CD4-positive, alpha-beta T cell (primary cell): ENCODE data around the gene CERK. TPM values are rescaled to one million over a fixed set of nuclear protein-coding genes. Genes with fewer than 3 reads are reported as not detected.

Source experiments
- ATAC-seq: fragments of 200-7000 bp; cut with Tn5 transposase; one replicate; pipeline ENCODE4 v1.10.0; 2022; ENCODE audit warnings: mild to moderate bottlenecking; ENCODE audit not compliant: poor library complexity
- CTCF ChIA-PET: fragments of 350-600 bp; sonication (Branson Sonifier 250); formaldehyde crosslinking; loops from one replicate; lab custom pipeline; 2021; ENCODE audit warnings: antibody characterized with exemption, inconsistent platforms; lab: Charles Lee
- POLR2A ChIA-PET: fragments of 350-600 bp; sonication (Branson Sonifier 250); formaldehyde crosslinking; loops from one replicate; lab custom pipeline; 2021; ENCODE audit warnings: antibody characterized with exemption, inconsistent platforms; lab: Charles Lee
- DNase-seq, 14 experiments: peaks; one replicate each; pipeline ENCODE4 v3.0.0-alpha.2; 2013 to 2020; ENCODE audit warnings: mixed read lengths in 2 of 14
- H3K27ac ChIP-seq, 2 donors: one replicate each; pipeline versions ENCODE4 v1.5.1 to v1.7.0; 2013; ENCODE audit warnings: low read length in 2 of 2, low read depth in 1 of 2, mild to moderate bottlenecking in 1 of 2
- H3K27me3 ChIP-seq, 2 experiments: 1 replicate in 1 of 2; 2 replicates in 1 of 2; pipeline versions ENCODE4 v1.6.1 to v1.7.0; 2013; ENCODE audit warnings: low read length in 2 of 2, control low read depth in 1 of 2, mild to moderate bottlenecking in 1 of 2, moderate library complexity in 1 of 2; ENCODE audit not compliant: insufficient read depth in 2 of 2, control insufficient read depth in 1 of 2
- H3K36me3 ChIP-seq: one replicate; pipeline ENCODE4 v1.6.1; 2013; ENCODE audit warnings: low read length, control low read depth; ENCODE audit not compliant: insufficient read depth
- H3K4me1 ChIP-seq: one replicate; pipeline ENCODE4 v1.6.1; 2013; ENCODE audit warnings: low read length, control low read depth; ENCODE audit not compliant: insufficient read depth
- H3K4me3 ChIP-seq: one replicate; pipeline ENCODE4 v1.5.1; 2013; ENCODE audit warnings: mild to moderate bottlenecking, low read length, moderate library complexity
- H3K9me3 ChIP-seq, 2 experiments: 1 replicate in 1 of 2; 2 replicates in 1 of 2; pipeline versions ENCODE4 v1.6.1 to v1.7.0; 2013; ENCODE audit warnings: low read length in 2 of 2, mild to moderate bottlenecking in 2 of 2, control low read depth in 1 of 2, moderate library complexity in 1 of 2; ENCODE audit not compliant: control insufficient read depth in 1 of 2, insufficient read depth in 1 of 2
- H3K27ac Mint-ChIP-seq: one replicate; pipeline ENCODE4 v1.8.0; 2020; ENCODE audit warnings: mixed read lengths
- H3K27me3 Mint-ChIP-seq: one replicate; pipeline ENCODE4 v1.8.0; 2021; ENCODE audit warnings: mixed read lengths
- H3K36me3 Mint-ChIP-seq: one replicate; pipeline ENCODE4 v1.8.0; 2021; ENCODE audit warnings: low read depth, mixed read lengths
- H3K4me1 Mint-ChIP-seq: one replicate; pipeline ENCODE4 v1.8.0; 2021; ENCODE audit warnings: low read depth, mixed read lengths
- H3K4me3 Mint-ChIP-seq: one replicate; pipeline ENCODE4 v1.8.0; 2020; ENCODE audit warnings: mild to moderate bottlenecking, mixed read lengths
- H3K9me3 Mint-ChIP-seq: one replicate; pipeline ENCODE4 v1.8.0; 2020; ENCODE audit warnings: mixed read lengths
- intact Hi-C, 2 experiments: fragments of 100-400 bp; cut with DNase I in 1 of 2; cut with micrococcal nuclease in 1 of 2; formaldehyde crosslinking; loops; one replicate each; pipeline versions ENCODE4 v1.15.1 to v1.9.0; 2023 to 2025; cut with DNase I, micrococcal nuclease
- total RNA-seq, 174 experiments: library from RNA in 2 of 174; stranded (reverse) in 2 of 174; gene quantifications; one replicate each; pipeline ENCODE4 v1.2.3 and lab custom pipeline; 2021 to 2026
- TF ChIP-seq, protein P1 (sequence below): fragments of 200-600 bp; IDR thresholded peaks from one replicate; pipeline ENCODE4 v1.8.0; 2022; ENCODE audit warnings: antibody characterized with exemption, mild to moderate bottlenecking

CERK gene
- total RNA-seq, 2 experiments from 2014 or later, result 84.6 to 88.5 TPM

DNA sequence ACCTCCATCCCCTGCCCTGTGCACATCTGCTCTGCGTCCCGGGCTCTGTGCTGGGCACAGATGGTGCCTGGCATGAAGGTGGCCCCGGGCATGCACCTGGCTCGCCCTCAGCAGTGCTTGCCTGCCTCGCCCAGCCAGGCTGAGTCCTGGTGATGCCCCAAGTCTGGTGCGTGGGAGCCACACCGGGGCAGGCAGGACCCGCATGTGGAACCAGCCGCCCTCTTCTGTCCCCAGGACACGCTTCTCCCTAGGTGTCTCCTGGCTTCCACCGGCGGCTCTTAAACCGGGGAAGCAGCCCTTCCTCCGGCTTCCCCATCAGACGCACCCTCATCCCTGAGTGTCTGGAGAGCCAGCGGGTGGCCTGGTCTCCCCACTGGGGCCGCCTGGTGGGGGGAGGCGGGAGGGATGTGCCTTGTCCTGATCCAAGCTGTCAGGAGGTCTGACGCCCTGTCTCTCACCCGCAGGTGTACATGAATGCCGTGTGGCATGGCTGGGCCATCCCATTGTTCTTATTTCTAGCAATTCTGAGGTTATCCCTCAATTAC lies 72.8 kb downstream of the CERK start:
- intact Hi-C loops, result no loop called here
- Histone ChIP-seq H3K4me3 (no peak overlapping the region), H3K4me1 (peaks cover 20% of the 10 kb centered on the region), H3K27ac (no peak overlapping the region), H3K9me3 (no peaks in the 10 kb centered on the region), H3K36me3 (peaks cover 18% of the 10 kb centered on the region), H3K27me3 (no peaks in the 10 kb centered on the region)
- H3K27ac Mint-ChIP-seq, result no peak overlapping the region
- DNase-seq (no peak), ATAC-seq (no peak)
- H3K36me3 Mint-ChIP-seq, result peaks cover 8% of the 10 kb centered on the region
- no peak overlapping the region for H3K4me3 Mint-ChIP-seq
- H3K9me3 Mint-ChIP-seq, result no peaks in the 10 kb centered on the region
- POLR2A ChIA-PET, result no interaction called here
- TF ChIP-seq, protein P1, sequence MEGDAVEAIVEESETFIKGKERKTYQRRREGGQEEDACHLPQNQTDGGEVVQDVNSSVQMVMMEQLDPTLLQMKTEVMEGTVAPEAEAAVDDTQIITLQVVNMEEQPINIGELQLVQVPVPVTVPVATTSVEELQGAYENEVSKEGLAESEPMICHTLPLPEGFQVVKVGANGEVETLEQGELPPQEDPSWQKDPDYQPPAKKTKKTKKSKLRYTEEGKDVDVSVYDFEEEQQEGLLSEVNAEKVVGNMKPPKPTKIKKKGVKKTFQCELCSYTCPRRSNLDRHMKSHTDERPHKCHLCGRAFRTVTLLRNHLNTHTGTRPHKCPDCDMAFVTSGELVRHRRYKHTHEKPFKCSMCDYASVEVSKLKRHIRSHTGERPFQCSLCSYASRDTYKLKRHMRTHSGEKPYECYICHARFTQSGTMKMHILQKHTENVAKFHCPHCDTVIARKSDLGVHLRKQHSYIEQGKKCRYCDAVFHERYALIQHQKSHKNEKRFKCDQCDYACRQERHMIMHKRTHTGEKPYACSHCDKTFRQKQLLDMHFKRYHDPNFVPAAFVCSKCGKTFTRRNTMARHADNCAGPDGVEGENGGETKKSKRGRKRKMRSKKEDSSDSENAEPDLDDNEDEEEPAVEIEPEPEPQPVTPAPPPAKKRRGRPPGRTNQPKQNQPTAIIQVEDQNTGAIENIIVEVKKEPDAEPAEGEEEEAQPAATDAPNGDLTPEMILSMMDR, result no peak
- H3K4me1 Mint-ChIP-seq, result peaks cover 16% of the 10 kb centered on the region
- H3K27me3 Mint-ChIP-seq, result no peaks in the 10 kb centered on the region
- CTCF ChIA-PET, result no interaction called here

DNA sequence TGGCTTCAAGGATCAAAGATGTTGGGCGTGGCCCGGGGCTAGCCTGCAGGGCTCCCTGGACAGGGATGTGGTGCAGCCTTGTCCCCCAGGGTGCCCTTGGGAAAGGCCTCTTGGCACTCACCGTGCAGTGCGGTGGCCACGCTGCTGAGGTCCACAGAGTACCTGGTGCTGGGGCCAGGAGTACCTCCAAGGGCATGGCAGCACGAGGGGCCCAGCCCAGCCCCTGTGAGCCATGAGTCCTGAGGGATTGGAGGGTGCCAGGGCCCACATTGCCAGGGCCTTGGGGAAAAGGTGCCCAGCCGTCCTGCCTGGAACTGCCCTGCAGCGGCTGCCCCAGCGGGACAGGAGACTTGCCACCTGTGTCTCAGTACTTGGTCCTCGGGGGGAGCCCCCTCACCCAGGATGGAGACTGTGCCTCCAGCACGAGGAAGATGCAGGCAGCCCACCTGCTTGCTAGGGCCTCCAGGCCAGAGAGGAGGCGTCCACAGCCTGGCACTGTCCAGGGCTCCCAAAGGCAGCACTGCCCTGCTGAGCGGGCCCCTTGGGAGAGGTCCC lies 73.7 kb downstream of the CERK start:
- no peak overlapping the region for H3K4me3 ChIP-seq
- H3K9me3 ChIP-seq, result no peaks in the 10 kb centered on the region
- ATAC-seq, result no peak
- peaks cover 20% of the 10 kb centered on the region for H3K4me1 Mint-ChIP-seq
- ChIA-PET CTCF (no interaction called here), POLR2A (no interaction called here)
- H3K27me3 Mint-ChIP-seq, result no peaks in the 10 kb centered on the region
- intact Hi-C loops, result no loop called here
- peaks cover 18% of the 10 kb centered on the region for H3K36me3 ChIP-seq
- H3K27ac ChIP-seq, result no peak overlapping the region
- no peaks in the 10 kb centered on the region for H3K9me3 Mint-ChIP-seq
- peaks cover 28% of the 10 kb centered on the region for H3K4me1 ChIP-seq
- H3K4me3 Mint-ChIP-seq, result no peak overlapping the region
- TF ChIP-seq, protein P1, result no peak
- DNase-seq, result no peak
- H3K27me3 ChIP-seq, result no peaks in the 10 kb centered on the region
- no peak overlapping the region for H3K27ac Mint-ChIP-seq
- H3K36me3 Mint-ChIP-seq, result peaks cover 8% of the 10 kb centered on the region

DNA sequence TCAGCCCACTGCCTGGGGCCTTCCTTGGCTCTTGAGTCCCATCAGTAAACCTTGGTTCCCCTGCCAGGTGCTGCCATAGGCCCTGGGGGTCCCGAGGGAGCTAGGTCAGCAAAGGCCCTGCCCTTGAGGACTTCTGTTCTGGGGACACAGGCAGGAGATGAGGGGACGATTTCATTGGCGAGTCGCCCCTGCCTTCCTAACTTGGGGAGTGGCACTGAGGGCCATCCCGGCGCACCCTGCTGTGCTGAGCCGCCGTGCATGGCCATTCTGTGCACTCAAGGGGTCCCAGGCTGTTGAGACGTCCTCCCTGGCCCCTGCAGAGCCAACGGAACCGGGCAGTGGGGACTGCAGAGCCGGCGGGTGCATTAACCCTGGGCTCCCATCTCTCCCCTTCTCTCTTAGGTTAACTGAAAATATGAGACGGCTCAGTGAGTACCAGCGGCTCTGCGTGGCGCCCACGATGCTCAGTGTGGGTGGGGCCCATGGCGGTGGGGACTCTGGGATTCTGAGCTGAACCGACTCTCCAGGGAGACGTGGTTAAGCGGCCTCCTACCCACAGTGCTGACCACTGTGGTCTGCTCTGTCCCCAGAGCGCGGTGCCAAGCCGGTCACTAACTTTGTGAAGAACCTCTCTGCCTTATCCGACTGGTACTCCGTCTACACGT lies 74.5 kb downstream of the CERK start:
- Mint-ChIP-seq H3K36me3 (peaks cover 4% of the 10 kb centered on the region), H3K27me3 (no peaks in the 10 kb centered on the region), H3K27ac (no peak overlapping the region), H3K9me3 (no peaks in the 10 kb centered on the region), H3K4me3 (no peak overlapping the region), H3K4me1 (peaks cover 28% of the 10 kb centered on the region)
- TF ChIP-seq, protein P1, result no peak
- DNase-seq (no peak), ATAC-seq (no peak)
- H3K27me3 ChIP-seq, result no peaks in the 10 kb centered on the region
- H3K4me3 ChIP-seq, result no peak overlapping the region
- ChIA-PET CTCF (no interaction called here), POLR2A (no interaction called here)
- H3K27ac ChIP-seq, result no peak overlapping the region
- intact Hi-C loops, result no loop called here
- H3K36me3 ChIP-seq, result peaks cover 18% of the 10 kb centered on the region
- no peaks in the 10 kb centered on the region for H3K9me3 ChIP-seq
- peaks cover 29% of the 10 kb centered on the region for H3K4me1 ChIP-seq
